ENCODE data around the gene ARSA.
A peak's percentile ranks its signal among the peaks of the same experiment; 100 is the strongest.

ARSA gene

DNA sequence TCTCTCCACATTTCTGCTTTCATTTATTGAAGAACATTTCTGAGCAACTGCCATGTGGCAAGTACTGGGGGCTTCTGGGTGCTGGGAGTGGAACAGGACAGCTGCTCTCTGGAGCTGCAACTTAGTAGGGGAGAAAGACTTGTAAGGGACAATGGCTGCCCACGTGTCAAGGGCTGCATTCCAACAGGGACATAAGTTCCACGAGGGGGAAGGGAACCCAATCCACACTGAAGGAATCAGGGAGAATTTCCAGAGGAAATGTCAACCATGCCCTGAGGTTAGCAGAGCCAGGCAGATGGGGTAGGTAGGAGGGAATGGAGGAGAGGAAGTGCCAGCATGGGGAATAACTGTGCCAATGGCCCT, 25.6 kb downstream of the ARSA start:
- H3K27ac ChIP-seq, result 0 out of 2 replicates have a peak overlapping the region, but pooled peaks have one; percentile 79
- TF ChIP-seq, protein P1, sequence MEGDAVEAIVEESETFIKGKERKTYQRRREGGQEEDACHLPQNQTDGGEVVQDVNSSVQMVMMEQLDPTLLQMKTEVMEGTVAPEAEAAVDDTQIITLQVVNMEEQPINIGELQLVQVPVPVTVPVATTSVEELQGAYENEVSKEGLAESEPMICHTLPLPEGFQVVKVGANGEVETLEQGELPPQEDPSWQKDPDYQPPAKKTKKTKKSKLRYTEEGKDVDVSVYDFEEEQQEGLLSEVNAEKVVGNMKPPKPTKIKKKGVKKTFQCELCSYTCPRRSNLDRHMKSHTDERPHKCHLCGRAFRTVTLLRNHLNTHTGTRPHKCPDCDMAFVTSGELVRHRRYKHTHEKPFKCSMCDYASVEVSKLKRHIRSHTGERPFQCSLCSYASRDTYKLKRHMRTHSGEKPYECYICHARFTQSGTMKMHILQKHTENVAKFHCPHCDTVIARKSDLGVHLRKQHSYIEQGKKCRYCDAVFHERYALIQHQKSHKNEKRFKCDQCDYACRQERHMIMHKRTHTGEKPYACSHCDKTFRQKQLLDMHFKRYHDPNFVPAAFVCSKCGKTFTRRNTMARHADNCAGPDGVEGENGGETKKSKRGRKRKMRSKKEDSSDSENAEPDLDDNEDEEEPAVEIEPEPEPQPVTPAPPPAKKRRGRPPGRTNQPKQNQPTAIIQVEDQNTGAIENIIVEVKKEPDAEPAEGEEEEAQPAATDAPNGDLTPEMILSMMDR (conservative IDR thresholded peaks at IDR 0.05), result no peak

DNA sequence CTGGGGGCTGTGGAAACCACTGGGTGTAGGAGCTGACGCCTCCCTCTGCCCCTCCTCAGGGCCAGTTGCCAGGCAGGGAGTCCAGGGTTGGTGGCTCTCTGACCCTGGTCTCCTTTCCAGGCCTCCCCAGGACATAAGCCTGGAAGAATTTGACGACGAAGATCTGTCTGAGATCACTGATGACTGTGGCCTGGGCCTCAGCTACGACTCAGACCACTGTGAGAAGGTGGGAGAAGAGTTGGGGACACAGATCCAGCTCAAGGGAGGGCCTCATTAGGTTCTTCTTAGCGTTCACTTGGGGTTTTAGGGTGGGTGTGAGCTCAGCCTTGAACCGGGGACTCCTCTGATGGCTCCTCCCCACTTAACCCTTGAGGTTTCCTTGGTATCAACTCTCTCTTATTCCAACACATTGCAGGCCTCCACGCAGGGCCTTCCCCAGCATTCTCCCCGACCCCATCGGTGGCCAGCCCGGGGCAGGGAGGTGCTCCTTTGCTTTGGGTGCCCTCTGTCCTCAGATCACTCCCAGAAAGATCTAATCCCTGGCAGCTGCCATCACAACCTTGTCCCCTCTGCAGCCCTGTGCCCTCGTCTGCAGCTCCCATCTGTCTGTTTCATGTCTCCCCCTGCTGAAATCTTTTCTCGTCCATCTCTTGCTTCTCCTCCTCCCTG, 26.1 kb downstream of the ARSA start:
- peak overlapping the region; percentile 79; the same call in 1 of the 2 replicates for H3K27ac ChIP-seq
- TF ChIP-seq, protein P1 (conservative IDR thresholded peaks at IDR 0.05), result no peak

DNA sequence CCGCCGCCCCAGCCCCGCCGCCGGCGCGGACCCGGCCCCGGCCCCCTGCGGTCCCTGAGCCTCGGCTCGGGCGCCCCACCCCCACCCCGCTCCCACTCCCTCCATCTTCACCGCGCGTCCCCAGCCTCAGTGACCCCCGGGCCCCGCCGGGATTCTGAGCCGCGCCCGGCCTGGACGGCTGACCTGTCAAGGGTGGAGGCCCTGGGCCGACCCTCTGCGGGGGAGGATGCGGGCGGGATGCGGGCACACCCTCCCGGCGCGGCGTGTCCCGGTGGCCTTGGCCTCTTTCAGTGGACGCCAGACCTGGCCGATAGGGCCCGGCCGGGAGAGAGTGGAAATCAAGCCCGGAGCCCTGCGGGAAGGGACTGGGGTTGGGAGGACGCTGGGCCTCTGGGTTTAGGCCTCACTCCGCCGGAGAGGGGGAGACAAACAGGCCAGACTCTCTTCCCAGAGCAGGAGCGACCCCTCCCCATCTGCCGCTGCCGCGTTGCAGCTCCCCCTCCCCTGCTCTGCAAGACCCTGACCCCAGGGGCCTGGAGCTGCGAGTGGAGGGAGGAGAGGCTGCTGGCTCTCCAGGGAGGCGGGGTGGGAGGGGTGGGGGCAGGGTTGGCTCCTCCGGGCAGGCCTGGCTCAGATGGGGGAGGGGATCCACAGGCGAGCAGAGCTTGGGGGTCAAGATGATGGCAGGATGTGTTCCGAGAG, 26.8 kb downstream of the ARSA start:
- TF ChIP-seq, protein P1 (conservative IDR thresholded peaks at IDR 0.05), result no peak
- peak overlapping the region; percentile 79 for H3K27ac ChIP-seq

DNA sequence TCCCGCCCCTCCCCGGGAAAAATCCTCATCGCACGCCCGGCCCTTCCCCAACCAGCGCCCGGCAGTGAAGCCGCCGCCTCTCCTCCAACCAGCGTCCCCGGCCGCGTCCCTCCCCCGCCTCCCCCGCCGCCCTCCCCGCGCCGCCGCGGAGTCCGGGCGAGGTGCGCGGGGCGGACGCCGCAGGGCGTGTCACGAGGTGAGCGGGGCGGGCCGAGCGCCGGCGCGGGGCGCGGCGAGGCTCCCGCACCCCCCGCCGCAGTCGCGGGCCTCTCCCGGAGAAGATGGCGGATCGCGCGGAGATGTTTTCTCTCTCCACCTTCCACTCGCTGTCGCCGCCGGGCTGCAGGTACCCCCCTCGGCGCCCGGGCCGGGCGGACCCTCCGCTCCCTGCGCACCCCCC, 27.4 kb downstream of the ARSA start, which contains the start of gene MAPK8IP2:
MAPK8IP2 (plus strand) TSS at position 256 of the 400 bp plus-strand sequence; CDS start at position 282, 26 bp downstream.
- peak within 1 kb of the TSS; percentile 79 for H3K27ac ChIP-seq
- TF ChIP-seq, protein P1 (conservative IDR thresholded peaks at IDR 0.05), result no peak

DNA sequence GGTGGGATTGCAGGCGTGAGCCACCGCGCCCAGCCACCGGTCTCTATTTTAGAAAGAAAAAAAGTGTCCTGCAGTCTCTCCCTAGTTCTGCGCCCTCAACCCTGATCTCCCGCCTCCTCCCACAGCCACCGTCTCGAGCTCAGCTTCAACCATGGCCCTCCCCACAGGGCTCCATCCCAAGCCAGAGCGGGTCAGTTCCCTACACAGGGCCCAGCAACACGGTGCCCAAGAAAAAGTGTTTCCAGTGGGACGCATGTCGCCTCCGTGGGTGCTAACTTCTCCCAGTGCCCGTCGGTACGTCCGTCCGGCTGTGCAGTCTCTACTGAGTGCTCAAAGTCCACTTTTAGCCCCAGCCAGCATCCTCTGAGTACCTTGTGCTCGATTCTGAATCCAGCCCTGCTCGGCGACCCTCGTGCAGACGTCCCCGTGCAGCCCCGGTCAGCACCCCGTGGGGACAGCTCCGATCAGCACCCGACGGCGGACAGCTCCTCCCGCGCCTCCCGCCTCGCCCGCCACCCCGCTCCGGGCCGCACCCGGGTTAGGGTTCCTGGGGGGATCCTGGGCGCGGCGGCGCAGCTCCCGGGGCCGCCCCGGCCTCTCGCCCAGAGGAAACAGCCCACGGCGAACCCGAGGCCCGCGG, 28.0 kb downstream of the ARSA start:
- TF ChIP-seq, protein P1 (conservative IDR thresholded peaks at IDR 0.05), result no peak

DNA sequence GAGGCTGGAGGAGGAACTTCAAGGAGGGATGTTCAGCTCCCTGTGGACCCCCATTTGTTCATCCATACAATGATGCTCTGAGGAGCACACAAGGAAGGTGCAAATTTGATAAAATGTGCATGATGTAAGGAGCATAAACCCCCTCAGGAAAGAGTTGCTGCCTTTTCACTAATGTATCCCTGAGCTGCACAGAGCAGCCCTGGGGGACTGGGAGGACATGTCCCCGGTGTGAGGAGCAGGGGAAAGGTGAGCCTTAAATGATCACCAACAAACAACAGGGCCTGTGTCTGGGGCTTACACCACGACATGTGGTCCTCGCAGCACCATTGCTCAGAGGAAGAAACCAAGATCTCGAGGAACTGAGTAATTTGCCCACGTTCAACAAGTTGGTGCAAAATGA, 30.9 kb downstream of the ARSA start:
- TF ChIP-seq, protein P1 (conservative IDR thresholded peaks at IDR 0.05), result no peak

More for the DNA sequence above, 28.0 kb downstream of the ARSA start:
- peak overlapping the region; percentile 79 for H3K27ac ChIP-seq

DNA sequence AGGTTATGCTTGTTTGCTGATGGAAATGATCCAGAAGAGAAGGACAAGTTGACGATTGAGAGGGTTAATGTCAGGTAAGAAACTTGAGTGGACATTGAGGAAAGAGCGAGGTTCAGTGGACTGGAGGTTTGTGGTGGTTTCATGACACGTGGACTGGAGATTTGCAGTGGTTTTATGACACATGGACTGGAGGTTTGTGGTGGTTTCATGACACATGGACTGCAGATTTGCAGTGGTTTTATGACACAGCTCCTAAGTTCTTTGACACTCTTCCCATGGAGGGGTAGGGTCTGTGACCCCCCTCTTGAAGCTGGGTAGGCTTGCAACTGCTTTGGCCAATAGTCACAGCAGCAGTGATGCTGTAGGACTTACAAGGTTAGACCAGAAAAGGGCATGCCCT, 32.8 kb downstream of the ARSA start:
- TF ChIP-seq, protein P1 (conservative IDR thresholded peaks at IDR 0.05), result no peak

More for the DNA sequence above, 30.9 kb downstream of the ARSA start:
- H3K27ac ChIP-seq, result no peak overlapping the region

More for the DNA sequence above, 32.8 kb downstream of the ARSA start:
- no peak overlapping the region for H3K27ac ChIP-seq
